Embryonic facial prominence (tissue), 1 donor: ENCODE measurements around the gene SPATA16.
"Not testable (repeated sequence)": the region's sequence is repeated elsewhere in the genome, so short reads cannot be mapped to it uniquely, and the experiment has no call there.

Source experiments
- DNase-seq: peaks from one replicate; pipeline ENCODE4 v3.0.0-alpha.2; 2016; ENCODE audit errors: extremely low spot score

SPATA16 gene

GRCh38 chr3:172879381-172879780 is 261.7 kb downstream of the SPATA16 start:
- DNase-seq, result not testable (repeated sequence)

- no peak for DNase-seq
Measured at GRCh38 chr3:172877011-172877410, 264.0 kb downstream of the SPATA16 start.

- DNase-seq, result no peak
Measured at GRCh38 chr3:172876297-172876696, 264.7 kb downstream of the SPATA16 start.

- no peak for DNase-seq
Measured at GRCh38 chr3:172875039-172875438, 266.0 kb downstream of the SPATA16 start.

- no peak for DNase-seq
Measured at GRCh38 chr3:172869784-172870518, 271.1 kb downstream of the SPATA16 start.

- DNase-seq, result no peak
Measured at GRCh38 chr3:172869368-172869771, 271.7 kb downstream of the SPATA16 start.

- no peak for DNase-seq
Measured at GRCh38 chr3:172868582-172869200, 272.3 kb downstream of the SPATA16 start.

- DNase-seq, result not testable (repeated sequence)
Measured at GRCh38 chr3:172866726-172867350, 274.2 kb downstream of the SPATA16 start.

GRCh38 chr3:172859041-172859440 is 282.0 kb downstream of the SPATA16 start:
- DNase-seq, result no peak

- no peak for DNase-seq
Measured at GRCh38 chr3:172856795-172857742, 284.0 kb downstream of the SPATA16 start.

GRCh38 chr3:172855037-172855436 is 286.0 kb downstream of the SPATA16 start:
- no peak for DNase-seq

GRCh38 chr3:172853921-172854666 is 286.9 kb downstream of the SPATA16 start:
- DNase-seq, result no peak

GRCh38 chr3:172853005-172853404 is 288.0 kb downstream of the SPATA16 start:
- no peak for DNase-seq

GRCh38 chr3:172848910-172849309 is 292.1 kb downstream of the SPATA16 start:
- no peak for DNase-seq

GRCh38 chr3:172847292-172847691 is 293.7 kb downstream of the SPATA16 start:
- DNase-seq, result no peak

GRCh38 chr3:172846706-172847105 is 294.3 kb downstream of the SPATA16 start:
- DNase-seq, result no peak

GRCh38 chr3:172846103-172846561 is 294.9 kb downstream of the SPATA16 start:
- DNase-seq, result no peak

GRCh38 chr3:172844428-172844827 is 296.6 kb downstream of the SPATA16 start:
- DNase-seq, result no peak

- no peak for DNase-seq
Measured at GRCh38 chr3:172840913-172841312, 300.1 kb downstream of the SPATA16 start.

GRCh38 chr3:172840463-172840862 is 300.6 kb downstream of the SPATA16 start:
- DNase-seq, result no peak

- no peak for DNase-seq
Measured at GRCh38 chr3:172839679-172840078, 301.4 kb downstream of the SPATA16 start.
